HepG2 (cell line): ENCODE measurements around the gene TRIM15. TPM values are rescaled to one million over a fixed set of nuclear protein-coding genes. Genes with fewer than 3 reads are reported as not detected.
A peak's percentile ranks its signal among the peaks of the same experiment; 100 is the strongest.

Experiments
- ARID5B ChIP-seq: IDR thresholded peaks from 2 replicates; pipeline ENCODE4 v1.4.0; 2020; ENCODE audit warnings: mild to moderate bottlenecking, missing genetic modification reagents
- DBP ChIP-seq: sonication (generic); formaldehyde crosslinking; IDR thresholded peaks from 2 replicates; pipeline ENCODE4 v1.4.0; 2020; ENCODE audit warnings: missing genetic modification reagents; ENCODE audit errors: not compliant biosample characterization
- DMAP1 ChIP-seq: IDR thresholded peaks from 2 replicates; pipeline ENCODE4 v1.6.1; 2016
- ETV5 ChIP-seq: IDR thresholded peaks from 2 replicates; pipeline ENCODE4 v1.6.1; 2018; ENCODE audit warnings: missing biosample characterization, missing genetic modification reagents, inconsistent platforms, borderline replicate concordance
- FOXA3 ChIP-seq: IDR thresholded peaks from 2 replicates; pipeline ENCODE4 v1.6.1; 2016; ENCODE audit warnings: missing genetic modification reagents, missing compliant biosample characterization
- FOXO1 ChIP-seq: sonication (generic); formaldehyde crosslinking; IDR thresholded peaks from 2 replicates; pipeline ENCODE4 v1.4.0; 2020; ENCODE audit warnings: missing genetic modification reagents
- GATAD2A ChIP-seq: IDR thresholded peaks from 2 replicates; pipeline ENCODE4 v1.6.1; 2016
- HMGXB4 ChIP-seq, 2 experiments: sonication (generic) in 1 of 2; formaldehyde crosslinking in 1 of 2; IDR thresholded peaks; 2 replicates each; pipeline versions ENCODE4 v1.4.0 to v1.6.1; 2018 to 2020; ENCODE audit warnings: missing genetic modification reagents in 2 of 2, borderline replicate concordance in 1 of 2, low read depth in 1 of 2, mild to moderate bottlenecking in 1 of 2, missing biosample characterization in 1 of 2
- HNF4G ChIP-seq, 2 experiments: sonication (generic) in 1 of 2; formaldehyde crosslinking in 1 of 2; IDR thresholded peaks; 2 replicates each; pipeline versions ENCODE4 v1.4.0 to v1.6.1; 2011 to 2020; ENCODE audit warnings: borderline replicate concordance in 2 of 2, low read depth in 2 of 2, mild to moderate bottlenecking in 2 of 2, low read length in 1 of 2, missing genetic modification reagents in 1 of 2, moderate library complexity in 1 of 2
- PCBP1 ChIP-seq: fragments of 200-400 bp; formaldehyde crosslinking; IDR thresholded peaks from 2 replicates; pipeline ENCODE4 v1.6.1; 2017; ENCODE audit warnings: mild to moderate bottlenecking, low read depth, low read length, borderline replicate concordance
- PHF5A ChIP-seq: IDR thresholded peaks from one replicate; pipeline ENCODE4 v1.6.1; 2018; ENCODE audit warnings: low read depth, missing genetic modification reagents; ENCODE audit not compliant: unreplicated experiment
- PHF8 ChIP-seq: sonication (generic); formaldehyde crosslinking; IDR thresholded peaks from 2 replicates; pipeline ENCODE4 v1.5.0; 2020; ENCODE audit warnings: missing genetic modification reagents
- PITX1 ChIP-seq: sonication (generic); formaldehyde crosslinking; IDR thresholded peaks from 2 replicates; pipeline ENCODE4 v1.5.1; 2020; ENCODE audit warnings: mild to moderate bottlenecking, missing genetic modification reagents
- RAD21 ChIP-seq: fragments of 450-650 bp; formaldehyde crosslinking; IDR thresholded peaks from 2 replicates; pipeline ENCODE4 v1.5.0; 2020; ENCODE audit warnings: mild to moderate bottlenecking
- RXRB ChIP-seq: IDR thresholded peaks from 2 replicates; pipeline ENCODE4 v1.6.1; 2016; ENCODE audit warnings: borderline replicate concordance, missing genetic modification reagents, missing compliant biosample characterization
- SMC3 ChIP-seq: IDR thresholded peaks from 2 replicates; pipeline ENCODE4 v1.6.1; 2011; ENCODE audit warnings: low read length, improper control_type of control experiment
- XRCC5 ChIP-seq: fragments of 200-400 bp; formaldehyde crosslinking; optimal IDR thresholded peaks from 2 replicates; pipeline ENCODE3; 2017; ENCODE audit warnings: mild to moderate bottlenecking, low read length
- ZNF362 ChIP-seq: sonication (generic); formaldehyde crosslinking; IDR thresholded peaks from 2 replicates; pipeline ENCODE4 v1.4.0; 2020; ENCODE audit warnings: missing genetic modification reagents, mild to moderate bottlenecking, borderline replicate concordance
- ZSCAN12 ChIP-seq: sonication (generic); formaldehyde crosslinking; IDR thresholded peaks from 2 replicates; pipeline ENCODE4 v1.9.0; 2021; ENCODE audit warnings: mild to moderate bottlenecking, missing genetic modification reagents
- polyA plus RNA-seq, 8 experiments: library from polyadenylated mRNA; depleted of rRNA in 3 of 8; stranded (reverse) in 7 of 8; unstranded in 1 of 8; fragments of >200 nt; fragmentation: Illumina TruSeq in 4 of 8; extraction: Trizol in 4 of 8; gene quantifications; 2 replicates each; pipeline versions ENCODE4 v1.2.1 to v1.2.3, GENCODE V29; 2011 to 2016; ENCODE audit warnings: low read depth in 4 of 8, missing spikeins in 1 of 8, mixed read lengths in 1 of 8; ENCODE audit not compliant: insufficient read depth in 1 of 8
- total RNA-seq, 5 experiments: library from RNA; depleted of rRNA; stranded (reverse); fragments of >200 nt; fragmentation: Illumina TruSeq; extraction: Trizol; gene quantifications; 2 replicates each; pipeline ENCODE4 v1.2.3, GENCODE V29; 2016; ENCODE audit warnings: low read depth in 1 of 5

The TRIM15 gene
- total and polyA plus RNA-seq, 2 of the 13 experiments (the other 11 are each of a cell fraction or from before 2014, with no cell fraction given): 35.1 to 38.2 TPM

- TF ChIP-seq HMGXB4 (CRISPR knock-in tag; IDR thresholded peaks at IDR 0.05; ENCODE audit: borderline replicate concordance in 1 of 2, low read depth in 1 of 2) (peak; percentile 87 to 97), RAD21 (peak; percentile 90), ZNF362 (CRISPR knock-in tag) (no peak), XRCC5 (peak; percentile 95), ETV5 (CRISPR knock-in tag) (peak; percentile 86; the same call in 1 of the 2 replicates), DBP (CRISPR knock-in tag) (no peak), PITX1 (CRISPR knock-in tag) (peak; percentile 32; the same call in 1 of the 2 replicates), ARID5B (CRISPR knock-in tag) (peak; percentile 73), FOXO1 (CRISPR knock-in tag) (peak; percentile 64; the same call in 1 of the 2 replicates), FOXA3 (CRISPR knock-in tag) (peak; percentile 68), RXRB (peak; percentile 68), DMAP1 (CRISPR knock-in tag) (0 out of 2 replicates have a peak, but pooled peaks have one; percentile 26), PHF8 (CRISPR knock-in tag) (peak; percentile 44; the same call in 1 of the 2 replicates), HNF4G (IDR thresholded peaks at IDR 0.05; ENCODE audit: borderline replicate concordance, low read depth, low read length) (no peak), HNF4G (CRISPR knock-in tag; IDR thresholded peaks at IDR 0.05; ENCODE audit: borderline replicate concordance, low read depth) (peak; percentile 58; the same call in 1 of the 2 replicates), GATAD2A (CRISPR knock-in tag) (peak; percentile 90), PCBP1 (no peak), ZSCAN12 (no peak), SMC3 (peak; percentile 97), PHF5A (peak; percentile 77)
Observed at GRCh38 chr6:30130887-30131862, 32.2 kb upstream of the TRIM15 start (continued).
